ENCODE measurements around the gene NF1.
A peak's percentile ranks its signal among the peaks of the same experiment; 100 is the strongest.
"Not testable (repeated sequence)": the region's sequence is repeated elsewhere in the genome, so short reads cannot be mapped to it uniquely, and the experiment has no call there.

The NF1 gene

DNA sequence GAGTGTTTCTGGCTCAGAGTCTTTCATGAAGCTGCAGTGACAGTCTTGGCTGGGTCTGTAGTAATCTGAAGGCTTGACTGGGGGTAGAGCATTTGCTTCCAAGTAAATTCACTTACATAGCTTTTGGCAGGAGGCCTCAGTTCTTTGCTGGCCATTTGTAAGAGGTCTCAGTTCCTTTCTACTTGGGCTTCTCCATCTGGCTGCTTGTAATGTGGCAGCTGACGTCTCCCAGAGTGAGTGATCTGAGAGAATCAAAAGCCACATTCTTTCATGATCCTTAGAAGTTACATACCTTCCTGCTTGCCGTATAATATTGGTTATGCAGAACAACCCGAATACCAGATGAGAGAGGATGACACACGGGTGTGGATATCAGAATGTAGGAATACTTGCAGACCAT, 39.8 kb downstream of the NF1 start:
- DNase-seq, result peak; percentile 64

DNA sequence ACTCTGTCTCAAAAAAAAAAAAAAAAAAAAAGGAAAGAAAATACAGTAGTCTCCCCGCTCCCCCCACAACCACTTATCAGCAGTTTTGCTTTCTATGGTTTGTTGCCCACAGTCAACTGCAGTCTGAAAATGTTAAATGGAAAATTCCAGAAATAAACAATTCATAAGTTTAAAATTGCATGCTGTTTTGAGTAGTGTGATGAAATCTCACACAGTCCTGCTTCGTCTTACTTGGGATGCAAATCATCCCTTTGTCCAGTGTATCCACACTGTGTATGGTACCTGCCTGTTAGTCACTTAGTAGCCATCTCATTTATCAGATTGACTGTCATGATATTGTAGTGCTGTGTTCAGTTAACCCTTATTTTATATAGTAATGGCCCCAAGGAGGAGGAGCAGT, 41.5 kb downstream of the NF1 start:
- peak; percentile 31 for DNase-seq

DNA sequence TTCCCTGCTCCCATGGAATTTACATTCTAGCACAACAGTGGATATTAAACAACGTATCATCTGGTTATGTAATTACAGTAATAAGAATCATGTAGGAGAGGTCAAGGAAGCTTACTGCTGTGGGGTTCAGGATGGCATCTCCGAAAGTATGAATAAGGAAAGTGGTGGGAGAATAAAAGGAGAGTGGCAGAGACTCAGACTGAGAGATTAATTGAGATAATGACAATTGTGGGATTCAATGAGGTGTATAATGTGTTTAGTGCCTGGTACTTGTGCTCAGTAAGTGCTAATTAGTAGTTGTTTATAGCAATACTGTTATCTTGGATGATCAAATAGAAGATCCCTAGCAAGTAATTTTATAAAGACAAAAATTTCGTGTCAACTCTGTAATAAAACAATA, 45.3 kb downstream of the NF1 start:
- no peak for DNase-seq

DNA sequence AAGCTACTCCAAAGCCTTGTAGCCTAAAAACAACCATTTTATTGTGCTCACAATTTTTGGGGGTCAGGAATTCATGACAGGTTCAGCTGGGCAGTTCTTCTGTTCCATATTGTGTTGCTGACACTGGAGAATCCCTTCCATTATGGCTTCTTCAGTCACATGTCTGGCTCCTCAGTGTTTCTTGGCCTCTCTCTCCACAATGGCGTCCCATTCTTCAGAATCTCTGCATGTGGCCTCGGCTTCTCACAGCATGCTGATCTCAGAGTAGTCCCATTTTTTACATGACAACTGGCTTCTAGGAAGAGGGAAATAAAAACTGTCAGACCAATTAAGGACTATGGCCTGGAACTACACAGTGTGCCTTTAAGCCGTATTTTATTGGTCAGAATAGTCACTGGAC, 49.7 kb downstream of the NF1 start:
- no peak for DNase-seq

DNA sequence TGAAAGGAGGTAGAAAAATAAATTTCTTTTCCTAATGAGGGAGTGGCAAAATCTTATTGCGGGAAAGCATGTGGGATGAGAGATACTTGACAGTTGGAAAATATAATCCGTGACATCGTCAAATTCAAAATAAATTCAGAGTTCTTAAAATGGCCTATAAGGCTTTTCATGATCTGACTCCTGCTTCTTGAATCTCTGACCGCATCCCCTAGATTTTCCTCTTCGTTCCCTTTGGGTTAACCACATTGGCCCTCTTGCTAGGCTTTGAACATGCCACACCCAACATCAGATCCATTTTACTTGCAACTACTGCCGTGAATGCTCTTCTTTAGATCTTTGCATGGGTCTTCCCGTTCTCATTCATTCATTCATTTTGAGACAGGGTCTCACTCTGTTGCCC, 50.1 kb downstream of the NF1 start:
- no peak for DNase-seq

DNA sequence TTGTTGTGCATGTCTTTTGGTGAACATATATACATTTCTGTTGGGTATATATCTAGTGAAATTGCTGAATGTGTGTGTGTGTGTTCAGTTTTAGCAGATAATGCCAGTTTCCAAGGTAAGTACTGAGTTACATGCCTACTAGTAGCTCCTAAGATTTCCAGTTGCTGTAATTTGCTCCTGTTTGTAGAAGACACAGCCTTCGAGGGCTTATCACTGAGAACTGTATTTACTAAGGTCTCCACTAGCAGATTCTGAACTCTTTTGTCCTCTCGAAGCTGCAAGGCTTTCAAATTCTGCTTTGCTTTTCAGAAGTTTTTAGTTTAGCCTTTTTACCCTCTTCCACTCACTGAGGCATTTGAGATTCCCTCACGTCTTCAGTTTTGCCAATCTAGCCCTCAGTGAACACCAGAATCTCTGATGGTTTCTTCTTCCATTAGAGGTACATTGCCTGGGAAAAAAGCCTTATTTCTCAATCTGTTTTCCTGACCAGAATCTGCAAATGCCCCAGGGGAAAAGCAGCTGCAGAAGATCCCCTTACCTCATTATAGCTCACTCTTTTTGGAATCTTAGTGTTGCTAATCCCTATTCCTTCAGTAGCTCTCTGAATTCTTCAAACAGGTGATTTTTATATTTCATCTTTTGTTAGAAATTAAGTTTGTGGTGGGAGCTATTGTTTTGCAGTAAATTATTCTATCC, 52.9 kb downstream of the NF1 start:
- DNase-seq, result no peak

DNA sequence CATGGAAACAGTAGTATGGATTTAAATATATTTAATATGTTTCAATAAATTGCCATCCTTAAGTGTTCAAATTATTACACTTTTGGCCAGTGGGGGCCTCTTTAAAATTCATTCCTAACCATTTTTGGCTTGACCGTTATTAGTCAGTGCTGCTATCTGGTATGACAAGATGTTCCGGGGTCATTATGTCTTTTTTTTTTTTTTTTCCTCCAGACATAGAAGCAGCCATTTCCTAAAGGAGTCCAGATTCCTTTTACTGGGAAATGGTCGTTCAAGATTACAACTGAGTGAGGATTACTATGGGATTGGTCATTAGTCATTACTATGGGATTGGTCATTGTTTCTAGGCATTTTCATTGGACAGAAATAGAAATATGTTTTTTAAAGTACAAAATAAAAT, 53.4 kb downstream of the NF1 start:
- peak; percentile 21 for DNase-seq

DNA sequence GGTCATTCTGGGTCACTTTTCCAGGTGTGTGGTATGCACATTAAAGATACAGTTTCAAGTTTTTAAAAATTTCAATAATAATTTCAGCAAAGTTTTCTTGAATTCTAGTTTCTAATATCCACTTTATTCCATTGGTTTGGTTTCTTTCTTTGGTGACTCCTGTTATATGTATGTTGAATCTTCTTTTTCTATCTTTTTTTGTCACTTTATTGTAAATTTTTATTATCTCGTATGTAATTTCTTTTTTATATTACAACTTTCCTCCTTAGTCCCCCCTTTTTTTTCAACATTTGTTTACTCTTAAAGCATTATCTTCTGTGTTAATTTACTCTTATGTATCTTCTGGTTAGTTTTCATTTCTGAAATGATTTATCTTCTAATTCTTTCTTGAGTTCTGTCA, 57.5 kb downstream of the NF1 start:
- no peak for DNase-seq

DNA sequence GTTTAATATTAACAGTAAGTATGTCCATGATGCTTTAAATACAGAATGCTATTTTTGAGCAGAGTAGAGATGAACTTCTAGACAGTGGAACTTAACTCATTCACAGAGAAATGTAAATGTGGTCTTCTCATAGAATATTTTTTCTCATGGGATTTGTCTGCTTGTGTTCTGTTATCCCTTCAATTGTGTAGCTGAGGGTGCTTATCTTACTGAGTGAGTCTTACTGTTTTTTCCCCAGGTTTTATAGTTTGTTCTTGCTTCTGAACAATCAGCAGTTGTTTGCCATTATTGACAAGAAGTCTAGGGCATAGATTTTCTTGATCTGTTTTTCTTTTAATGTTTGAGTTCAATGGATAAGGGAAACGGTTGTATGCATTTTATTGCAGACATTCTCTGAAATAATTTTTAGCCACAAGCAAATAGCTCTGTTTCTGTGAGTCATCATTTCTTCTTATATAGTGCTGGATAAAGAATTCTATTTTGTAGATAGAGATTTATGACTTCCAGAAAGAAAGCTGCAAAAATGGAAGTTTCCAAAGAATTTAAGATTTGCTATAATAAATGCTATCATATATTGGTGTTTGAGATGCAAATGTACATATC, 60.5 kb downstream of the NF1 start:
- peak; percentile 66 for DNase-seq

DNA sequence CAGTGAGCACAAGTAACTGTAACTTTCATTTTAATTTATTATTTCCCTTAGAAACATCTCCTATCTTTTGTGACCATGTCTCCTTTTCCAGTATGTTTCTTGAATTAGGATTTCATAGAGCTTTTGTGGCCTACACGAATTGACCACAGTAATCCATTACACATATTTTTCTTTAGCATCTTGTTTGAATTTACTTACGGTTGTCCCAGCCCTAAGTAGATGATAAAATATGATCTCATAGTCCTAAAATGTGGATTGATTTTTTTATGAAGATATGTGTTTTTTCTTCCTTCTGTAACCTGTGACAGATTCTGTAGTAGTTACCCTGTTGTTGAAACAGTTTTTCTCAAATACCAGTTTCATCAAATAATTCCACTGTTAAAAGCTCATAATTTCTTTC, 61.5 kb downstream of the NF1 start:
- DNase-seq, result peak; percentile 86

DNA sequence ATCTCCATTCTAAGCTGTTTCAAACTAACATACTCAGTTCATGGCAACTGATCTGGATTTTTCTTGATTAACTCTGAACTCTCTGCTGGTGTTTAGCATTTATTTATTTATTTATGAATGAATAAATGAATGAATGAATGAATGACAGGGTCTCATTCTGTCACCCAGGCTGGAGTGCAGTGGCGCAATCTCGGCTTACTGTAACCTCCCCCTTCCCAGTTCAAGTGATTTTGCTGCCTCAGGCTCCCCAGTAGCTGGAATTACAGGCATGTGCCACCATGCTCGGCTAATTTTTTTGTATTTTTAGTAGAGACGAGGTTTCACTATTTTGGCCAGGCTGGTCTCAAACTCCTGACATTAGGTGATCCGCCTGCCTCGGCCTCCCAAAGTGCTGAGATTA, 62.1 kb downstream of the NF1 start:
- DNase-seq, result not testable (repeated sequence)

DNA sequence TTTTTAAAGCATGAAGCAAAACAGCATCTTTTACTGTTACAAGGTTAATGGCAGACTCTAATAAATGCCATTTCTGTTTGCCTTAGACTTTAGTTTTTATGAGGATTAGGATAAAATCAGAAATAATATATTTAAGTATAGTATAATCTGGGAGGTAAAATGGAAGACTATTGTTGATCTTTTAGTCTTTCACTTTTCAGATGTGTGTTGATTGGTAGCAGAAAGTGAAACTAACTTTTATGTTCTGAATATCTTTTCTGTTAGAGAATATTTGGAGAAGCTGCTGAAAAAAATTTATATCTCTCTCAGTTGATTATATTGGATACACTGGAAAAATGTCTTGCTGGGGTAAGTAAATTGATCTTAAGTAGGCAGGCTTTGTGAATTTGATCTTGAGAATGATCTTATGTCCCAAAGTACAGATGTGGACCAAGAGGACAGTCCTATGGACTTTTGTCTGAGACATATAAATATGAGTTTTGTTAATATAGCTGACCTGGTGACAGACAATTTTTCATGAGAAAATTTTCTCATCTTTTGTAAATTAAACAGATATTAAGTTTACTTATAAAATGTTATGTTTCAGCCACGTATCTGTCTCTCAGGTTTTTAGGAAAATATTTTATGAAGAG, 64.1 kb downstream of the NF1 start:
- no peak for DNase-seq

DNA sequence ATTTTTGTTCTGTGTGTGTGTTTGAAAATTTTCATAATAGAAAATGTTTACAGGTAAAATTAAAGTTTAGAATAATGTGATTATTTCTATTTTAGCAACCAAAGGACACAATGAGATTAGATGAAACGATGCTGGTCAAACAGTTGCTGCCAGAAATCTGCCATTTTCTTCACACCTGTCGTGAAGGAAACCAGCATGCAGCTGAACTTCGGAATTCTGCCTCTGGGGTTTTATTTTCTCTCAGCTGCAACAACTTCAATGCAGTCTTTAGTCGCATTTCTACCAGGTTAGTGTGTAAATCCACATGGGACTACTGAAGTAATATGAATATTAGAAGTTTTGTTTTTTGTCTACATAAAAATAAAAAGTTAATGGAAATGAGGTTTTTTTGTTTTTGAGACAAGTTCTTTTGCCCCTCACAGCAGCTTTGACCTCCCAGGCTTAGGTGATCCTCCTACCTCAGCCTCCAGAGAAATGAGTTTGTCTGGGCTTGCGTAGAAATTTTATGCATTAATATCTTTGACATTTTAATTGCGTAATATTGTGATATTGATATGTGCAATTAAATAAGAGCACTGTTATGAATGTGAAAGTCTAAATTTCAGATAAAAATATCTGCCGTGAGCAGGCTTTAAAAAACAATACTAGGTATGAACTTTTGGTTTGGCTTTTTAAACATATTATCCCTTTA, 68.5 kb downstream of the NF1 start:
- DNase-seq, result no peak

DNA sequence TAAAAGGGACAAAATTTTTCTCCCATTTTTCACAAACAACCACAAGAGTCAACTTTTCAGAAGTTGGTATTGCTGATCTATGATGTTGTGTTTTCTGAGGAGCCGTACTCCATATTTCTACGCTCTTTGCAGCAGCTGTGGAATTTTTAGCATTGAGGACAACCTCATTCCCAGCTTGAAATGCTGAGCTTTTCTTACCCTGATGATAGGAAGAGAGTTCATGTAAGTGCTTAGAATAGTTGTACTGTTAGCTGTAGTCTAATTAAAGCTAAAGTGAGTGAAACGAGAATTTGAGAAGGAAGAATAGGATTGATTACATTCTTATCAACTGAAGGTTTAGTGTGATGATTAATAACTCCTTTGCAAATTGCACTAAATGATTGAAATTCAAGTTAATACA, 72.3 kb downstream of the NF1 start:
- DNase-seq, result no peak

DNA sequence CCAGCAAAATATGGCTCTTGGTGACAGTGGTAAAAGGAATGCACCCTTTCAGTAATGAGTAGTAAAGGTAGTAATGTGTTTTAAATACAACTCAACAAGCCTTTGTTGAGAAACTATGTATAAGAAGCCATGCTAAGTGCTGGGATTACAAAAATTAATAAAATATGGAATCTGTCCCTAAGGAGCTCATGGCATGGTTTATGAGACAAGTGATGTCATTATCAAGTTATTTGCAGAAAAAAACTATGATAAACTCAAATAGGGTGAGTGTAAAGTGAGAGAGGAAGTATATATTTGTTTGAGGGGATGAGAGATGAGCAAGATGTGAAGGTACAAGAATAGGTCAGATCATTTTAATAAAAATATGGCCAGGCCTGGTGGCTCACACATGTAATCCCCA, 76.9 kb downstream of the NF1 start:
- DNase-seq, result peak; percentile 47

DNA sequence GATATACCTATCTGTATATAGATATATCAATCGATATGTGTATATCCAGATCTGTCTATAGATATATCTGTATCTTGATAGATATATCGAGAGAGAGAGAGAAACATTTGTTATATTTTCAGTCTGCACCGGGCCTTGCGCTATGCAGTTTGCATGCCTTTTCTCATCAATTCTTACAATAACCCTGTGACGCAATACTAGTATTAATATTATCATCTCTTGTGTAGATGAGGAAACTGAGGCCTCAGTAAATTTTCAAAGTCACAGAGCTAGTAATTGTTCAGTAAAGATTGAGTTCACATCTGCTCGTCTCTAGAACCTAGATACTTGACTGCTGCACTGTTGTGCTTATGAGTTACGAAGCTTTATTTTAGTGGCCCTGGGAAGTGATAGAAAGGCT, 77.6 kb downstream of the NF1 start:
- no peak for DNase-seq

DNA sequence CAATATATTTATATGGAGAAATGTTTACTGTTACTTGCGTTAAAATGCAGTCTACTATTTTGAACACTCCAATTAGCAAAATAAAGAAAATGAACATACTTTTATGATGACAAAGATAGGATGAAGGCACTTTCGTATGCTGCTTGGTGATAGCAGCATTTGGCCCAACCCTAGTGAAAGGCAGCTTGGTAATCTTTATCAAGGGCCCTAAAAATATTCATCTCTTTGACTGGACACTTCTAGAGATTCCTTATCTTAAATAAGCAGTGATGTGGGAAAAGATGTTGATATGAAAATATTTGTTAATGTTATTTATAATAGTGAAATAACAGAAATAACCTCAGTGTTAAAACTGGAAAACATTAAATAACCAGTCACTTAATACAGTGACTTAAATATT, 79.4 kb downstream of the NF1 start:
- DNase-seq, result no peak

DNA sequence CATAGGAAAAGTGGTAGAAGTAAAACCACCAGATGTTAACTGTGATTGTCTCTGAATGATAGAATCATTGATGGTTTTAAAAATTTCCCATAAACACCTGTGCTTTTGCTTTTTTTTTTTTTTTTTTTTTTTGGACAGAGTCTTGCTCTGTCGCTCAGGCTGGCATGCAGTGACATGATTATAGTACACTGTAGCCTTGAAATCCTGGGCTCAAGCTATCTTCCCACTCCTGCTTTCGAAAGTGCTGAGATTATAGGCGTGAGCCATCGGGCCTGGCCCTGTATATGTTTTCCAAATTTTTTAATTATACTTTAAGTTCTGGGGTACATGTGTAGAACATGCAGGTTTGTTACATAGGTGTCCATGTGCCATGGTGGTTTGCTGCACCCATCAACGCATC, 80.5 kb downstream of the NF1 start:
- DNase-seq, result no peak

DNA sequence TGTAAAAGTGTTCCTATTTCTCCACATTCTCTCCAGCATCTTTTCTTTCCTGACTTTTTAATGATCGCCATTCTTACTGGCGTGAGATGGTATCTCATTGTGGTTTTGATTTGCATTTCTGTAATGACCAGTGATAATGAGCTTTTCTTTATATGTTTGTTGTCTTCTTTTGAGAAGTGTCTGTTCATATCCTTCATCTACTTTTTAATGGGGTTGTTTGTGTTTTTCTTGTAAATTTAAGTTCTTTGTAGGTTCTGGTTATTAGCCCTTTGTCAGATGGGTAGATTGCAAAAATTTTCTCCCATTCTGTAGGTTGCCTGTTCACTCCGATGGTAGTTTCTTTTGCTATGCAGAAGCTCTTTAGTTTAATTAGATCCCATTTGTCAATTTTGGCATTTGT, 81.4 kb downstream of the NF1 start:
- DNase-seq, result not testable (repeated sequence)

DNA sequence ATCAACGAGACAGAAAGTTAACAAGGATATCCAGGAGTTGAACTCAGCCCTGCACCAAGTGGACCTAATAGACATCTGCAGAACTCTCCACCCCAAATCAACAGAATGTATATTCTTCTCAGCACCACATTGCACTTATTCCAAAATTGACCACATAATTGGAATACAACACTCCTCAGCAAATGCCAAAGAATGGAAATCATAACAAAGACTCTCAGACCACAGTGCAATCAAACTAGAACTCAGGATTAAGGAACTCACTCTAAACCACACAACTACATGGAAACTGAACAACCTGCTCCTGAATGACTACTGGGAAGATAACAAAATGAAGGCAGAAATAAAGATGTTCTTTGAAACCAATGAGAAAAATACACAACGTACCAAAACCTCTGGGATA, 84.2 kb downstream of the NF1 start:
- not testable (repeated sequence) for DNase-seq

DNA sequence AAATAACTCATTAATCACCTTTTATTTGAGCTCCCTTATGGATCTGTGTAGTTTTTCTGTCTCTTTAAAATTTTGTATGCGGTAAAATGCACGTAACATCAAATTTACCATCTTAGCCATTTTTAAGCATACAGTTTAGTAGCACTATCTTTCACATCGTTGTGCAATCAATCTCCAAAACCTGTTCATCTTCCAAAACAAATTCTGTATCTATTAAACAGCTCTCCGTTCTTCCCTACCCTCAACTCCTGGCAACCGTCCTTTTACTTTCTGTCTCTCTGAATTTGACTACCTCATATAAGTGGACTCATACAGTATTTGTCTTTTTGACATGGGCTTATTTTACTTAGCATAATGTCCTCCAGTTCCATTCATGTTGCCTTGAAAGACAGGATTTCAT, 100.5 kb downstream of the NF1 start:
- no peak for DNase-seq

DNA sequence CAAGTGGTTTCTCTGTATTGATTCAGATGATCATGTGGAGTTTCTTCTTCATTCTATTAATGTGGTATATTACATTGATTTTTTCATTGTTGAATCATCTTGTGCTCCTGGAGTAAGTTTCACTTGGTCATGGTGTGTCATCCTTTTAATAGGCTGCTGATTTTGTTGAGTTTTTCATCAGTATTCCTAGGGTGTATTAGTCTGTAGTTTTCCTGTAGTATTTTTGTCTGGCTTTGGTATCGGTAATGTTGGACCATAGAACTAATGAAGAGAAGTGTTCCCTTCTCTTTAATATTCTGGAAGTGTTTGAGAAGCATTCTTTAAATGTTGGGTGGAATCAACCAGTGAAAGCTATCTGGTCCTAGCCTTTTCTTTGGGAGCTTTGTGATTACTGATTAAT, 103.2 kb downstream of the NF1 start:
- peak; percentile 46 for DNase-seq

DNA sequence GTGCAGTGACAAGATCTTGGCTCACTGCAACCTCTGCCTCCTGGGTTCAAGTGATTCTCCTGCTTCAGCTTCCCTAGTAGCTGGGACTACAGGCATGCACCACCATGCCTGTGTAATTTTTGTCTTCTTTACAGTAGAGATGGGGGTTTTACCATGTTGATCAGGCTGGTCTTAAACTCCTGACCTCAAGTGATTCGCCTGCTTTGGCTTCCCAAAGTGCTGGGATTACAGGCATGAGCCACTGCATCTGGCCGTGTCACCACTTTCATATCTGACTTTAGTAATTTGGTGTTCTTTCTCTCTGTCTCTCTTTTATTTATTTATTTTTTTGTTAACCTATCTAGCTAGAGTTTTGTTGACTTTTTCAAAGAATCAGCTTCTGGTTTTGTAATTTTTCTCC, 103.9 kb downstream of the NF1 start:
- peak; percentile 65 for DNase-seq

DNA sequence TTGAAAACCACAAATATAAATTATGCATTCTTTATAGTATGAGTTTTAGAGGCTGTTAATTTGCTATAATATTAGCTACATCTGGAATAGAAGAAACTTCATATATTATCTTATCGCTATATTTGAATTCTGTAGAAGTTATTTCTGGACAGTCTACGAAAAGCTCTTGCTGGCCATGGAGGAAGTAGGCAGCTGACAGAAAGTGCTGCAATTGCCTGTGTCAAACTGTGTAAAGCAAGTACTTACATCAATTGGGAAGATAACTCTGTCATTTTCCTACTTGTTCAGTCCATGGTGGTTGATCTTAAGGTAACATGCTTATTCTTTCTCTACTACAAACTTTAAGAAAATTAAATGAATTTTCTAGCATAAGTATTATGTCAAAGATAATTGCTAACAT, 105.5 kb downstream of the NF1 start:
- peak; percentile 18 for DNase-seq
